Measurements from ENCODE around the gene SIL1.
"Not testable (repeated sequence)": the region's sequence is repeated elsewhere in the genome, so short reads cannot be mapped to it uniquely, and the experiment has no call there.

SIL1 gene

DNA sequence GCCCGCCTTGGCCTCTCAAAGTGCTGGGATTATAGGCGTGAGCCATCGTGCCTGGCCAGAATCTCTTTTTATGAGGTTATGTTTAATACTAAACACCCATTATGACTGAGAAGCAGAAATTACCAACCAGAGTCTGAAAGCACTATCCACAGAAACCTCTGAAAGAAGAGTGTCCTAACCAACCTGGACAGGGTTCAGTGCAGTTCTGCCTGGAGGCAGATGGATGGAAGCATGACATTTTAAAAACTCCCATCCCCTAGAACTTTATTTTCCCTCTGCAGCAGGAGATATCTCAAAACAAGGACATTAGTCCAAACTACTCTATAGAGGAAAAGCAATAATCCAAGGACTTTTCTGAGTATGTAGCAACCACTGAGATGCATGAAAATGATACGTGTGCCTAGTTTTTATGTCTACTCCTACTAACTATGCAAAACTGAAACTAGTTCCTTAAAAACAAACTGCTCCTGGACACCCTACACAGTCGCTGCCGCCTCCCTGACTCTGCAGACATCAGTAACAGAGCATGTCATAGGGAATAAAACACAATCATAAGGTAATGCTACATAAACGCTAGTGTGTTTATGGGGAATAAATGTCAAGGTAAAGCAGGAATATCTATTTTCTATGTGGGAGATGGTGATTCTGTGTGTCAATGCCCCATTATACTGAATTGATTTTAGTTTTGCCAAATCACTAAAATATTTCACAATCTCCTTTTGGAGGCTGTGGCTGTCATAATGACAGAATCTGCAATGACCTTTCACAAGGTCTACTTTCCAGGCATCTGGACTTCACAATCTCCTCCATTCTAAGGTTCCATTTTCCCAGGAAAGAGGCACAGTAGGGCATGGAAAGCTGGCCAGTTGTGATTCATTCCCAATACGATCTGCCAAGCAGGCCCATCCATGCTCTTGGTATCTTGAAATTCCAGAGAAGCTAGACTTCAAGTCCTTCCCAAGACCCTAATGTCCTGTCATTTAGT, 122.8 kb downstream of the SIL1 start:
- Histone ChIP-seq H3K27me3 (ENCODE audit: control insufficient read depth, insufficient read depth, low read length) (no peaks in the 10 kb centered on the region), H3K4me3 (ENCODE audit: low read length) (no peak overlapping the region), H3K9me3 (ENCODE audit: control insufficient read depth, insufficient read depth, low read length) (no peaks in the 10 kb centered on the region), H3K4me1 (ENCODE audit: control insufficient read depth, insufficient read depth, low read length) (0 out of 2 replicates have a peak, but pooled peaks cover 2% of the 10 kb centered on the region), H3K27ac (ENCODE audit: low read length) (no peak overlapping the region), H3K36me3 (ENCODE audit: control insufficient read depth, insufficient read depth, low read length) (no peaks in the 10 kb centered on the region)
- no CpG with 5 or more reads among the region's 8 CpGs for WGBS (ENCODE audit: insufficient coverage, insufficient read length)
- DNase-seq (ENCODE audit: low read depth, low spot score) = no peak

GRCh38 chr5:139073956-139074355, 124.2 kb downstream of the SIL1 start:
- not testable (repeated sequence) for DNase-seq (ENCODE audit: low read depth, low spot score); H3K4me3 ChIP-seq (ENCODE audit: low read length); H3K27ac ChIP-seq (ENCODE audit: low read length); H3K4me1 ChIP-seq (ENCODE audit: control insufficient read depth, insufficient read depth, low read length); H3K27me3 ChIP-seq (ENCODE audit: control insufficient read depth, insufficient read depth, low read length); H3K36me3 ChIP-seq (ENCODE audit: control insufficient read depth, insufficient read depth, low read length); H3K9me3 ChIP-seq (ENCODE audit: control insufficient read depth, insufficient read depth, low read length)
- no CpG with 5 or more reads among the region's 2 CpGs for WGBS (ENCODE audit: insufficient coverage, insufficient read length)

GRCh38 chr5:139068494-139069151, 129.5 kb downstream of the SIL1 start:
- Histone ChIP-seq H3K36me3 (ENCODE audit: control insufficient read depth, insufficient read depth, low read length) (no peaks in the 10 kb centered on the region), H3K4me3 (ENCODE audit: low read length) (no peak overlapping the region), H3K27ac (ENCODE audit: low read length) (no peak overlapping the region), H3K9me3 (ENCODE audit: control insufficient read depth, insufficient read depth, low read length) (no peaks in the 10 kb centered on the region), H3K27me3 (ENCODE audit: control insufficient read depth, insufficient read depth, low read length) (no peaks in the 10 kb centered on the region), H3K4me1 (ENCODE audit: control insufficient read depth, insufficient read depth, low read length) (no peaks in the 10 kb centered on the region; the same call in 1 of the 2 replicates)
- no CpG with 5 or more reads among the region's 1 CpG for WGBS (ENCODE audit: insufficient coverage, insufficient read length)
- no peak for DNase-seq (ENCODE audit: low read depth, low spot score)

GRCh38 chr5:139068060-139068459, 130.1 kb downstream of the SIL1 start:
- Histone ChIP-seq H3K9me3 (ENCODE audit: control insufficient read depth, insufficient read depth, low read length) (no peaks in the 10 kb centered on the region), H3K27ac (ENCODE audit: low read length) (no peak overlapping the region), H3K27me3 (ENCODE audit: control insufficient read depth, insufficient read depth, low read length) (no peaks in the 10 kb centered on the region), H3K36me3 (ENCODE audit: control insufficient read depth, insufficient read depth, low read length) (no peaks in the 10 kb centered on the region), H3K4me1 (ENCODE audit: control insufficient read depth, insufficient read depth, low read length) (no peaks in the 10 kb centered on the region; the same call in 1 of the 2 replicates), H3K4me3 (ENCODE audit: low read length) (no peak overlapping the region)
- no peak for DNase-seq (ENCODE audit: low read depth, low spot score)
- WGBS (ENCODE audit: insufficient coverage, insufficient read length) = no CpG with 5 or more reads among the region's 2 CpGs

GRCh38 chr5:139065306-139065705, 132.9 kb downstream of the SIL1 start:
- H3K36me3 ChIP-seq (ENCODE audit: control insufficient read depth, insufficient read depth, low read length) = no peaks in the 10 kb centered on the region
- peaks cover 4% of the 10 kb centered on the region for H3K4me1 ChIP-seq (ENCODE audit: control insufficient read depth, insufficient read depth, low read length)
- no peaks in the 10 kb centered on the region for H3K27me3 ChIP-seq (ENCODE audit: control insufficient read depth, insufficient read depth, low read length)
- H3K27ac ChIP-seq (ENCODE audit: low read length) = no peak overlapping the region
- H3K9me3 ChIP-seq (ENCODE audit: control insufficient read depth, insufficient read depth, low read length) = no peaks in the 10 kb centered on the region
- no peak for DNase-seq (ENCODE audit: low read depth, low spot score)
- no peak overlapping the region for H3K4me3 ChIP-seq (ENCODE audit: low read length)

DNA sequence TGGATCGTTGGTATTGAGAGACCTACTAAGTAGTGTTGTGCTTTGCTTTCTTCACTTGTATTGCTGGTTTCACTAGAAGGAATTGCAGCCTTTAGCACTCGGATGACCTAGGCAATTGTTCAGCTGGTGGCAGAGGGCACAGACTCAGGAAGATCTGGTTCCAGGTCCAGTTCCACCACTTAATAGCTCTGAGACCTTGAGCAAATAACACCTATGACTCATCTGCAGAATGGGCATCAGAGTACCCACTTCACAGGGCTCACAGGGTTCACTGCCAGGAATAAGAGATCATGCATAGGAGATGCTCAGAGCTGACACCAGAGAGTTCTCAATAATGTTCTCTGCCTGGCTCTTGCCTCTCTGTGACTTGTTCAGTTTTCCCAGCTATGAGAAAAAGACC, 133.6 kb downstream of the SIL1 start:
- H3K27ac ChIP-seq (ENCODE audit: low read length) = no peak overlapping the region
- no peaks in the 10 kb centered on the region for H3K9me3 ChIP-seq (ENCODE audit: control insufficient read depth, insufficient read depth, low read length)
- H3K27me3 ChIP-seq (ENCODE audit: control insufficient read depth, insufficient read depth, low read length) = no peaks in the 10 kb centered on the region
- no peaks in the 10 kb centered on the region for H3K36me3 ChIP-seq (ENCODE audit: control insufficient read depth, insufficient read depth, low read length)
- peaks cover 4% of the 10 kb centered on the region for H3K4me1 ChIP-seq (ENCODE audit: control insufficient read depth, insufficient read depth, low read length)
- no peak for DNase-seq (ENCODE audit: low read depth, low spot score)
- no CpG with 5 or more reads among the region's 2 CpGs for WGBS (ENCODE audit: insufficient coverage, insufficient read length)
- H3K4me3 ChIP-seq (ENCODE audit: low read length) = no peak overlapping the region

GRCh38 chr5:139063664-139064054, 134.5 kb downstream of the SIL1 start:
- no peak for DNase-seq (ENCODE audit: low read depth, low spot score)
- no peaks in the 10 kb centered on the region for H3K36me3 ChIP-seq (ENCODE audit: control insufficient read depth, insufficient read depth, low read length)
- H3K27me3 ChIP-seq (ENCODE audit: control insufficient read depth, insufficient read depth, low read length) = no peaks in the 10 kb centered on the region
- H3K4me1 ChIP-seq (ENCODE audit: control insufficient read depth, insufficient read depth, low read length) = peaks cover 4% of the 10 kb centered on the region
- H3K4me3 ChIP-seq (ENCODE audit: low read length) = no peak overlapping the region
- no peak overlapping the region for H3K27ac ChIP-seq (ENCODE audit: low read length)
- H3K9me3 ChIP-seq (ENCODE audit: control insufficient read depth, insufficient read depth, low read length) = no peaks in the 10 kb centered on the region
- WGBS (ENCODE audit: insufficient coverage, insufficient read length) = no CpG with 5 or more reads among the region's 1 CpG

GRCh38 chr5:139062910-139063663, 135.1 kb downstream of the SIL1 start:
- H3K27me3 ChIP-seq (ENCODE audit: control insufficient read depth, insufficient read depth, low read length) = no peaks in the 10 kb centered on the region
- H3K36me3 ChIP-seq (ENCODE audit: control insufficient read depth, insufficient read depth, low read length) = no peaks in the 10 kb centered on the region
- H3K4me3 ChIP-seq (ENCODE audit: low read length) = no peak overlapping the region
- DNase-seq (ENCODE audit: low read depth, low spot score) = no peak
- no peak overlapping the region for H3K27ac ChIP-seq (ENCODE audit: low read length)
- WGBS (ENCODE audit: insufficient coverage, insufficient read length) = no CpG with 5 or more reads among the region's 1 CpG
- peaks cover 4% of the 10 kb centered on the region for H3K4me1 ChIP-seq (ENCODE audit: control insufficient read depth, insufficient read depth, low read length)
- no peaks in the 10 kb centered on the region for H3K9me3 ChIP-seq (ENCODE audit: control insufficient read depth, insufficient read depth, low read length)

DNA sequence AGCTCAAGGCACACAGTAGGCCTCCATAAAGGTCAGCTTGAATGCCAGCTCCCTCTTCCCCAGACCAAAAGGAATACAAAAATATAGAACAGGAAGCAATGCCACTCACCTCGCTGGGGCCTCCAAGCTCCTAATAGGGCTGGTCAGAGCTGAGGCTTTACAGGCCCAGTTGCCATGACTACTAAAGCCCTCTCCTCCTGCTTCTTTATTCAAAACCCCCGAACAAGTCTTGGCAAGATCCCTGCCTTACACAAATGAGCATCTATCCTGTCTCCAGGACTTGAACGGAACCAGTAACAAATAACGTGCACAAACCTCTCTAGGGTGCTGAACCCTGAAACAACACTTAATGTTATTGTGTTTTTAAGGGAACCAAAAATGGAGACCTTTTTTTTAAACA, 136.3 kb downstream of the SIL1 start:
- no peak overlapping the region for H3K27ac ChIP-seq (ENCODE audit: low read length)
- H3K4me1 ChIP-seq (ENCODE audit: control insufficient read depth, insufficient read depth, low read length) = peaks cover 4% of the 10 kb centered on the region
- no peaks in the 10 kb centered on the region for H3K36me3 ChIP-seq (ENCODE audit: control insufficient read depth, insufficient read depth, low read length)
- H3K9me3 ChIP-seq (ENCODE audit: control insufficient read depth, insufficient read depth, low read length) = no peaks in the 10 kb centered on the region
- no peaks in the 10 kb centered on the region for H3K27me3 ChIP-seq (ENCODE audit: control insufficient read depth, insufficient read depth, low read length)
- H3K4me3 ChIP-seq (ENCODE audit: low read length) = no peak overlapping the region
- no peak for DNase-seq (ENCODE audit: low read depth, low spot score)
- WGBS (ENCODE audit: insufficient coverage, insufficient read length) = no CpG with 5 or more reads among the region's 4 CpGs

- no peak overlapping the region for H3K27ac ChIP-seq (ENCODE audit: low read length)
- no peaks in the 10 kb centered on the region for H3K9me3 ChIP-seq (ENCODE audit: control insufficient read depth, insufficient read depth, low read length)
- H3K36me3 ChIP-seq (ENCODE audit: control insufficient read depth, insufficient read depth, low read length) = no peaks in the 10 kb centered on the region
- DNase-seq (ENCODE audit: low read depth, low spot score) = no peak
- peaks cover 4% of the 10 kb centered on the region for H3K4me1 ChIP-seq (ENCODE audit: control insufficient read depth, insufficient read depth, low read length)
- no peaks in the 10 kb centered on the region for H3K27me3 ChIP-seq (ENCODE audit: control insufficient read depth, insufficient read depth, low read length)
- H3K4me3 ChIP-seq (ENCODE audit: low read length) = no peak overlapping the region
- no CpG with 5 or more reads among the region's 5 CpGs for WGBS (ENCODE audit: insufficient coverage, insufficient read length)
Measured at GRCh38 chr5:139061274-139061673, 136.9 kb downstream of the SIL1 start.
